HG03103 (cell line): ENCODE results near the gene DLG2.

Experiments used
- ATAC-seq: cut with Tn5 transposase; IDR thresholded peaks from one replicate; pipeline ENCODE4 v1.9.1; 2021; ENCODE audit warnings: low read depth; ENCODE audit not compliant: unreplicated experiment

The DLG2 gene

GRCh38 chr11:83545494-83546260 is 2081.5 kb downstream of the DLG2 start:
- no peak for ATAC-seq

GRCh38 chr11:83544846-83545245 is 2082.3 kb downstream of the DLG2 start:
- ATAC-seq, result no peak

DNA sequence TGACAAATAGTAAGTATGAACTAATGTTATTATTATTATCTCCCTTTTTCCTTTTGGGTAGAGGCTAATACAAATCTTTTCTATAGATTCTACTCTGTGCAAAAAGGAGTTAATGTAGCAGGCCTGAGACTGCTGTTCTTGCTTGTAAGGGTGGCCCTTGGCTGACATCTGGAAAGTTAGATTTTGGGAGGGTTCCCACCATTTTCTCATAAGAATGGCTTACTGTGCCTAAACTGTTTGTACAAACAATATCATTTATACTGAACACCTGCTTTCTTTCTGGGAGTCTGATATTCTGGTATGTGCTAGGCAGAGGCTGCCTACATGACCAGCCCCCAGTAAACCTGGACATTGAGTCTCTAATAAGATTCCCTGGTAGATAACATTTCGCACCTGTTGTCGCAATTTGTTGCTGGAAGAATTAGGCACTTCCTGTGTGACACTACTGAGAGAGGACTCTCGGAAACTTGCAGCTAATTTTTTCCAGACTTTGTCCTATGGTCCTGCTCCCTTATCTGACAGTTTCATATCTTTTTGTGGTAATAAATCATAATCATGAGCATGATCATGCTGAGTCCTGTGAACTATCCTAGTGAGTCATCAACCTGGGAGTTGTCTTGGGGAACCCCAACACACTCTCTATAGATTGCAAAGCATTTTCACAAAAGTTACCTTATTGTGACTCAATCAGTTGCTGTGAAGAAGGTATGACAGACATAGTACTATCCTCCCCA is 2083.3 kb downstream of the DLG2 start:
- no peak for ATAC-seq

- no peak for ATAC-seq
These were observed 2084.3 kb downstream of the DLG2 start for GRCh38 chr11:83542861-83543260.

DNA sequence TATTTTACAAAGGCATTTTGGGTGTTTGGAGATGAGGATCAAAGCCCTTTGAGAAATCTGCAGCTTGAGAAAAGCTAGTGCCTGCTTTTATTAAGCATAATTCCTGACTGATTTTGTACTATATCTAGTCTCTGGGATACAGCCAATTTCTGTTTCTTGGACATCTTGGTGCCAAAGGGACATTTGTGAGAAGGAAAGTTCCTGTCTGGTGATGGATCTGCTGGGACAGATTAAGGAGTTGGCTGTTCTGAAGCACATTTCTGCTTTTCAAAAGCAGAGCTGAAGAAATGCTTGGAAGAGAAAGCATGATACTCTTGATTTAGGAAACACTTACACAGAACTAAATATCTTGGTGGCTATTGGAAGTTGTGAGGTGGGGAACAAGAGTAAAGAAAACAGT is 2086.4 kb downstream of the DLG2 start:
- ATAC-seq, result no peak

DNA sequence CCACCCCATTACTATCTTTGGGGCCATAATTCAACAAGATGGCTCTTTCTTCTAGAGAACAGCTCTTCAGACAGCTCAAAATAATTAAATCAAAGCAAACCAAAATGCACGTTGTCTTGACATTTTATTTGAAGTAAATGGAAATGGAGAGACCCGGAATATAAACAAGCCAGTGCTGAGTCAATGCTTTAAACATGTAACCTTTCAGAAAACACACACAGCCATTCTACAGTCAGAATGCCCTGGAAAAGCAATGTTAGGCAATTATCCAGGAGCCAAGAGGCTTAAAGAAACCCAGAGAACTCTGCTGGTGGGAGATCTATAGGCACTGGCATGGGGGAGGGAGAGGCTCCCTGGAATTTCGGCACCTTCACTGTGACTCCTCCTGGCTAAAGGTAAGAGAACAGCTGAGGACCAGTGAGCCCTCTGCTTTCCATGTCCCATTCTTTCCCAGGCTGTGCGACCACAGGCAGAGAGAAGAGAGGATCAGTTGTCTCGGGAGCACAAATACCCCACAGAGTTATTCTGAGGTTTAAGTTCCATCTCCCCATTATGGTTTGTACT is 2086.9 kb downstream of the DLG2 start:
- ATAC-seq, result no peak

DNA sequence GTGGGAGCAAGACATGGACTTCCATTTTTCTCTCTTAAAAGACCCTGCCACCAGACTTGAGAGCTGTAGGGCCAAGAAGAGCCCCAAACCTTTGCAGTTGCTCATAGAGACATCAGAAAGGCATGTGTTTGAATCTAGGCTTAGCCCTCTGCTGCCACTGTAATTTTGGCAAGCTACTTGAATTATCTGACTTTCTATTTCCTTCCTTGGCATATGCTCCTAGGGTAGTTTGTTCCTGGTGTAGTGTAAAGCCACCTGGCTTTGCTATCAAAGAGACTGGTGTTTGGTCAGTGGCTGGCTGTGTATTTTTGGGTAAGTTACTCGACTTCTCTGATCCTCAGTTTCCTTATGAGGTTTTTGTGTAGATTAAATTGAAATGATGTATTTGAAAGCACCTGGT is 2088.9 kb downstream of the DLG2 start:
- ATAC-seq, result no peak

DNA sequence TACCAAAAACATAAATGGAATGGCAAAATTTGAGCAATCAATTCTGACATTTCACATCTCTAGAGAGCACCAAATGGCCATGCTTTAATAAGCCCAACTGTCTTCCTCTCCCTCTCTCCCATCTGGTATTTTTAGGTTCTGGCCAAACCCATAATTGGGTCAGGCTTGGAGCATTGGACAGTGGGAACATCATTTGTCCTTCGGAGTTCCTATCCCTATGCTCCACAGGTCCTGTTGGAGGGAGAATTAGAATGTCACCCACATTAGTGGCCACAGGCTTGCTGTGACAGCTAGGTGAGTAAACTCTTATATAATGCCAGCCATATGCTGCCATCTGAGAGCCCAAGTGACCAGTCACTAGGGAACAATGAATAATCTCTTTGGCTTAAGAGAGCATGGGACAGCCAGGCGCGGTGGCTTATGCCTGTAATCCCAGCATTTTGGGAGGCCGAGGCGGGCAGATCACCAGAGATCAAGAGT is 2090.0 kb downstream of the DLG2 start:
- no peak for ATAC-seq

GRCh38 chr11:83533166-83533565 is 2094.0 kb downstream of the DLG2 start:
- no peak for ATAC-seq

DNA sequence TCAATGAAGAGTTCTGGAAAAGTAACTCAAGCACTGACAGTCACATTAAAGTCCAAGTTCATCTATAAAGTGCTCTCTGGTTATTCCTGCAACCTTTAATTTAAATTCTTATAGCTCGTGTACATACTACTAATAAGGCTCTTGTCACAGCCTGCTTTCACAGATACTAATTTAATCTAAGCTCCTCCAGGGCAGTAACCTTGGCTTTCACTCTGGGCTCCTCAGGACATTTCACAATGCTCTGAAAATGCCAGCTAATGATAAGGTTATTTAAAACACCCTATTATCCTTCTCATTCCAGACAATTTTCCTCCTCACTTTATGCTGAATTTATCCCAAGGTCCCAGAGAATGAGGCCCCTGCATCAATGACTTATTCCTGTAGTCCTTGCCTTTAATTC is 2098.3 kb downstream of the DLG2 start:
- no peak for ATAC-seq

GRCh38 chr11:83528225-83528624 is 2098.9 kb downstream of the DLG2 start:
- no peak for ATAC-seq

DNA sequence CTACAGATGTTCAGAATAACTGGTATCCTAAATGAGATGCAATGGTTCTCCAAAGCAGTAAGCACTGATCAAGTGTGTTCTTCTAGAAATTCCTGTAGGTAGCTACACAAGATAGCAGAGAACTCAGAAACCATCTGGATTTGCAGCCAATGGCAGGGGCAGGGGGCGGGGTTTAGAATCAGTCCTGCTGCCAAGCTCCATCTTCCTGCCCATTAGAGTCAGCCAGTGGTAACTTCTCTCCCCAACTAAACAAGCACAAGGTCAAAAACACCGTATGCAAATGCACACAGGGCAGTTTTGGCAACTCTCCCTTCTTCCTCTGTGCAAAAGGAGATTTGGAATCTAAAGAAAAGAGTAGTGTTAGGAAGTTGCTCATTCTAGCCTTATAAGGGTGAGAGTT is 2103.5 kb downstream of the DLG2 start:
- ATAC-seq, result no peak

GRCh38 chr11:83522911-83523310 is 2104.2 kb downstream of the DLG2 start:
- ATAC-seq, result no peak

- ATAC-seq, result no peak
These were observed 2105.2 kb downstream of the DLG2 start for GRCh38 chr11:83521647-83522596.

- no peak for ATAC-seq
These were observed 2106.3 kb downstream of the DLG2 start for GRCh38 chr11:83520849-83521248.

DNA sequence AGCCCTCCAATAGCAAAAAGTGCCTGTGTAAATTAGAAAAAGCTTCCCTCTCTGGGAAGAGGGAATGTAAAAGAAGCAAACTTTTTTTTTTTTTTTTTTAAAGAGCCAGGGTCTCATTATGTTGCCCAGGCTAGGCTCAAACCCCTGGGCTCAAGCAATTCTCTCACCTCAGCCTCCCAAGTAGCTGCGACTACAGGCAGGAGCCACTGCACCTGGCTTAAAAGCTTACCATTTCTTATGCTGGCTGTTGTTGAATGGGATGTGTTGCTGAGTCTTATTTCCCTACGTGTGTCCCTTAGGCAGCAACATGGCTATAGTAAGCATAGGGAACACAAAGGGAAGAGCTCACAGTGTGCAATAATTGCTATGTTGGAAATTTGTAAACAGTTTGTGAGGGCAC is 2115.5 kb downstream of the DLG2 start:
- no peak for ATAC-seq

- no peak for ATAC-seq
These were observed 2116.3 kb downstream of the DLG2 start for GRCh38 chr11:83510530-83511460.

- ATAC-seq, result no peak
These were observed 2118.3 kb downstream of the DLG2 start for GRCh38 chr11:83508804-83509203.

DNA sequence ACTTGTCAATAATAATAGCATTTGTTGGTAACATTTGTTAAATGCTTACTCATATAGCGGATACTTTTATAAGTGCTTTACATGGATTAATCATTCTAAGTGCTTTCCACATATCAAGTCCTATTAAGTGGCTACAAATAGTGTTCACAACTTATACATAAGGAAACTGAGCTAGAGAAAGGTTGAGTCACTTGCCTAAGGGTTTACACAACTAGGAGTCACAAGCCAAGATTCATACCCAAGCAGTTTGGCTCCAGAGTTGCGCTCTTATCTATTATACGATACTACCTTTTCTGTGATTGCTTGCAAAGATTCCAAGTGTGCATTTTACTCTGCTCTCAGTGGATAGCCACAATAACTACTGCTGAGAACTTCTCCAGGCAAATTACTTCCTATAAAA is 2125.1 kb downstream of the DLG2 start:
- no peak for ATAC-seq

- ATAC-seq, result no peak
These were observed 2133.2 kb downstream of the DLG2 start for GRCh38 chr11:83493917-83494316.
